ENCODE results near the gene SERTAD3. TPM values are rescaled to one million over a fixed set of nuclear protein-coding genes. Genes with fewer than 3 reads are reported as not detected.

SERTAD3 gene
- polyA plus RNA-seq, 1 experiment = 22.3 TPM

- TF ChIP-seq CTCF (IDR thresholded peaks at IDR 0.05; ENCODE audit: insufficient read depth, low read depth, low read length) = no peak
- H3K27me3 ChIP-seq (ENCODE audit: control insufficient read depth, insufficient read depth, low read length) = no peaks in the 10 kb centered on the region
- no peak overlapping the region for H3K4me3 ChIP-seq (ENCODE audit: low read depth, low read length)
- CTCF ChIA-PET = interaction anchor here (0.9 to 5.7 kb wide), 4 partner anchors 11 to 149 kb away, joined by 3 to 37 read pairs (median 3); partner anchors contain the start of gene BLVRB
- no peak for DNase-seq (ENCODE audit: low read depth)
- no peaks in the 10 kb centered on the region; the same call in 1 of the 2 replicates for H3K36me3 ChIP-seq (ENCODE audit: control insufficient read depth, insufficient read depth, low read length)
- POLR2A ChIA-PET = interaction anchor here (0.6 kb wide), 2 partner anchors 27 to 86 kb away, joined by 3 read pairs; partner anchors contain the start of gene SERTAD1
Observed at GRCh38 chr19:40453151-40453735, 9.1 kb upstream of the SERTAD3 start.

GRCh38 chr19:40452016-40452415 is 7.9 kb upstream of the SERTAD3 start:
- POLR2A ChIA-PET = no interaction called here
- Histone ChIP-seq H3K36me3 (ENCODE audit: control insufficient read depth, insufficient read depth, low read length) (no peaks in the 10 kb centered on the region), H3K27me3 (ENCODE audit: control insufficient read depth, insufficient read depth, low read length) (no peaks in the 10 kb centered on the region), H3K4me3 (ENCODE audit: low read depth, low read length) (no peak overlapping the region)
- no peak for TF ChIP-seq CTCF (IDR thresholded peaks at IDR 0.05; ENCODE audit: insufficient read depth, low read depth, low read length)
- CTCF ChIA-PET = interaction anchor here (5.7 kb wide), 1 partner anchor 12 kb away, joined by 37 read pairs; the partner anchor contains the start of gene BLVRB
- no peak for DNase-seq (ENCODE audit: low read depth)

DNA sequence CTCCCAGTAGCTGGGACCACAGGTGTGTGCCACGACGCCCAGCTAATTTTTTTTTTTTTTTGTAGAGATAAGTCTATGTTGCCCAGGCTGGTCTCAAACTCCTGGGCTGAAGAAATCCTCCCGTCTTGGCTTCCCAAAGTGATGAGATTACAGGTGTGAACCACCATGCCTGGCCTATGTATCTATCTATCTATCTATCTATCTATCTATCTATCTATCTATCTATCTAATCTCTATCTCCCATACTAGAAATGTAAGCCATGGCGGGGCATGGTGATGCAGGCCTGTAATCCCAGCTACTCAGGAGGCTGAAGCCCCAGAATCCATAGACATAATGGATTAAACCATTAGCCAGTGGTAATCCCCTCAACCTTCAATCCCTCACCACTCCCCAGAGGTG is 6.5 kb upstream of the SERTAD3 start:
- DNase-seq (ENCODE audit: low read depth) = no peak

DNA sequence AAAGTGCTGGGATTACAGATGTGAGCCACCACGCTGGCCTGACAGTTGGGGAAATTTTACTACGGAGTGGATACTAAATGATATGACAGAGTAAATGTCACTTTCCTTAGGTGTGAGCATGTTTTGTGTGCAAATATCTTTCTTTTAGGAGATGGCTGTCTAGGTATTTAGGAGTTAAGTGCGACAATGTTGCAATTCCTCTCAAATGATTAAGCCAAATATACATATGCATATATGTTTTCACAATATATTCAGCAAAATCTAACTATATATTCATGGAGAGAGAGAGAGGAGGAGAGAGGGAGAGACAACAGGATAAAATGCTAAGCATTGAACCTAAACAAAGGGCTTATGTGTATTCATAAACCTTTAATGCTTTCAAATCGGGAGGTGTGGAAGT is 5.4 kb upstream of the SERTAD3 start:
- Histone ChIP-seq H3K27me3 (ENCODE audit: control insufficient read depth, insufficient read depth, low read length) (no peaks in the 10 kb centered on the region), H3K4me3 (ENCODE audit: low read depth, low read length) (no peak overlapping the region), H3K36me3 (ENCODE audit: control insufficient read depth, insufficient read depth, low read length) (no peaks in the 10 kb centered on the region)
- CTCF ChIA-PET = no interaction called here
- no peak for TF ChIP-seq CTCF (IDR thresholded peaks at IDR 0.05; ENCODE audit: insufficient read depth, low read depth, low read length)
- DNase-seq (ENCODE audit: low read depth) = no peak
- POLR2A ChIA-PET = no interaction called here

More for the DNA sequence above, 6.5 kb upstream of the SERTAD3 start:
- POLR2A ChIA-PET = no interaction called here
- TF ChIP-seq CTCF (IDR thresholded peaks at IDR 0.05; ENCODE audit: insufficient read depth, low read depth, low read length) = no peak
- no peaks in the 10 kb centered on the region for H3K36me3 ChIP-seq (ENCODE audit: control insufficient read depth, insufficient read depth, low read length)
- H3K27me3 ChIP-seq (ENCODE audit: control insufficient read depth, insufficient read depth, low read length) = no peaks in the 10 kb centered on the region
- CTCF ChIA-PET = no interaction called here
- H3K4me3 ChIP-seq (ENCODE audit: low read depth, low read length) = no peak overlapping the region

GRCh38 chr19:40446263-40446784 is 2.2 kb upstream of the SERTAD3 start:
- POLR2A ChIA-PET = no interaction called here
- H3K27me3 ChIP-seq (ENCODE audit: control insufficient read depth, insufficient read depth, low read length) = no peaks in the 10 kb centered on the region
- no peak overlapping the region for H3K4me3 ChIP-seq (ENCODE audit: low read depth, low read length)
- CTCF ChIA-PET = interaction anchor here (0.6 to 1.3 kb wide), 4 partner anchors 14 to 141 kb away, joined by 3 to 5 read pairs (median 4); no protein-coding TSS in a partner anchor
- TF ChIP-seq CTCF (IDR thresholded peaks at IDR 0.05; ENCODE audit: insufficient read depth, low read depth, low read length) = no peak
- peaks cover 5% of the 10 kb centered on the region for H3K36me3 ChIP-seq (ENCODE audit: control insufficient read depth, insufficient read depth, low read length)
- DNase-seq (ENCODE audit: low read depth) = no peak

All from BJ (cell line).